HG02798 (cell line): ENCODE data around the gene VAMP4.
A peak's percentile ranks its signal among the peaks of the same experiment; 100 is the strongest.
"Not testable (repeated sequence)": the region's sequence is repeated elsewhere in the genome, so short reads cannot be mapped to it uniquely, and the experiment has no call there.

Experiments used
- ATAC-seq: cut with Tn5 transposase; IDR thresholded peaks from one replicate; pipeline ENCODE4 v1.9.1; 2021; ENCODE audit warnings: mild to moderate bottlenecking; ENCODE audit not compliant: unreplicated experiment, poor library complexity

VAMP4 gene

DNA sequence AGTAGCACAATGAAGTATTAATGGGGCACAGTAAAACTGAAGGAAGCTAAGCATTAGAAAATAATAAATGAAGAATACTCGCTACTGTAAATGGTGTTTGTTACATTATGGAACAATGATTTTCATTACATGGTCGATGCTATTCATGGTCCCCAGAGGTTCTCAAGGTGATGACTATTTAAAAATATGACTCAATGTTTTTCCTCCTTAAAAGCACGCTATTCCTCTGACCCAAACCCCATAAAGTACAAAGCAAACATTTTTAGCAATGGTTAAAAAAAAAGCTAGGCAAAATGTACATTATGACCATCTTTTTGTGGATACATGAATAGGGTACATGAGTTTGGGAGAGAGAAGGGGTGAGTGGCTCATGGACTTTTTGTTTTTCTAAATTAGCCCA lies 34.3 kb downstream of the VAMP4 start:
- ATAC-seq, result no peak

GRCh38 chr1:171702598-171702997 lies 39.3 kb downstream of the VAMP4 start:
- ATAC-seq, result no peak

DNA sequence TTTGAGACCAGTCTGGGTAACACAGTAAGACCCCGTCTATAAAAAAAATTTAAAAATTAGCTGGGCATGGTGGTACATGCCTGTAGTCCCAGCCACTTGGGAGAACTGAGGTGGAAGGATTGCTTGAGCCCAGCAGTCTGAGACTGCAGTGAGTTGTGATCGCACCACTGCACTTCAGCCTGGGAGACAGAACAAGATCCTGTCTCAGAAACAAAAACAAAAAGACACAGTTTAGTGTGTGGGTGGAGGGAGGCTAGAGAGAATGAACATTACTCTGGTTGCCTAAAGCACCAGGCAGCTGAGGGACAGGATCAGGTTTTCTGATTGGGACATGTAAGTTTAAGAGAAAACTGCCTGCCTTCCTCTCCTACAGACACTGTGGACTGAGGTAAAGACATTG lies 42.3 kb downstream of the VAMP4 start:
- ATAC-seq, result no peak

DNA sequence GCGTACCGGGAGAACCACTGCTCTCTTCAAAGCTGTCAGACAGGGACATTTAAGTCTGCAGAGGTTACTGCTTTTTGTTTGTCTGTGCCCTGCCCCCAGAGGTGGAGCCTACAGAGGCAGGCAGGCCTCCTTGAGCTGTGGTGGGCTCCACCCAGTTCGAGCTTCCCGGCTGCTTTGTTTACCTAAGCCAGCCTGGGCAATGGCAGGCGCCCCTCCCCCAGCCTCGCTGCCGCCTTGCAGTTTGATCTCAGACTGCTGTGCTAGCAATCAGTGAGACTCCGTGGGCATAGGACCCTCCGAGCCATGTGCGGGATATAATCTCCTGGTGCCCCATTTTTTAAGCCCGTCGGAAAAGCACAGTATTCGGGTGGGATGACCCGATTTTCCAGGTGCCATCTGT lies 46.1 kb downstream of the VAMP4 start:
- ATAC-seq, result not testable (repeated sequence)

GRCh38 chr1:171693541-171693940 lies 48.3 kb downstream of the VAMP4 start:
- ATAC-seq, result not testable (repeated sequence)

- ATAC-seq, result no peak
Measured at GRCh38 chr1:171683870-171684269, 58.0 kb downstream of the VAMP4 start.

DNA sequence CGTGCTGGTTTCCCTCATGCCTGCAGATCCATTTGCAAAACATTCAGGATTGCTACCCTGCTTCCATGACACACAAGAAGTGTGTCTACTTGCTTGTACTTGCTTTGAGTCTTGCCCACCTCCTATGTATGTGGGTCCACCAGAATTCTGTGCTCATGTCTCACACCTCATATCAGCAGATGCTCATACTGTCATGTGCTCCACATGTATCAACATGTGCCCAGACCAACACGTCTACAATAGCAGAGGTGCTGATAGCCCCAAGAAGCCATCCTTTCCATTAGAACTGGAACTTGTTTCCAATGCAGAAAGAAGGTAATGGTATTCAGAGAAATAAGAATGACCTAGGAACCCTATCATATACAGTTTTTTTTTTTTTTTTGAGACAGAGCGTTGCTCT lies 61.5 kb downstream of the VAMP4 start:
- ATAC-seq, result no peak

DNA sequence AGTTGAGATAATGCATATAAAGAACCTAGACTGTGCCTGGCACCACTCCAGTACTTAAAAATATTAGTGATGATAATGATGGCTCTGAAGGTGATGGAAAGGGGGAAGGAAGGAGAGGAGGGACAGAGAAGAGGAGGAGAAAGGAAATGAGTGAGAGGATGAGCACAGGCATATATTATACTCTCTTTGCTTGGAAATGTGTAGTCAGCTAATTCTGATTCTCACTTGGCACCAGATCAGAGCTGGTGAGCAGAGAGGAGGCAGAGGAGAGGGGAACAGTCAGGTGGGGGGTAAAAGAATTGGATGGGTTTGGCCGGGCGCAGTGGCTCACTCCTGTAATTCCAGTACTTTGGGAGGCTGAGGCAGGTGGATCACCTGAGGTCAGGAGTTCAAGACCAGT lies 65.0 kb downstream of the VAMP4 start:
- ATAC-seq, result no peak

DNA sequence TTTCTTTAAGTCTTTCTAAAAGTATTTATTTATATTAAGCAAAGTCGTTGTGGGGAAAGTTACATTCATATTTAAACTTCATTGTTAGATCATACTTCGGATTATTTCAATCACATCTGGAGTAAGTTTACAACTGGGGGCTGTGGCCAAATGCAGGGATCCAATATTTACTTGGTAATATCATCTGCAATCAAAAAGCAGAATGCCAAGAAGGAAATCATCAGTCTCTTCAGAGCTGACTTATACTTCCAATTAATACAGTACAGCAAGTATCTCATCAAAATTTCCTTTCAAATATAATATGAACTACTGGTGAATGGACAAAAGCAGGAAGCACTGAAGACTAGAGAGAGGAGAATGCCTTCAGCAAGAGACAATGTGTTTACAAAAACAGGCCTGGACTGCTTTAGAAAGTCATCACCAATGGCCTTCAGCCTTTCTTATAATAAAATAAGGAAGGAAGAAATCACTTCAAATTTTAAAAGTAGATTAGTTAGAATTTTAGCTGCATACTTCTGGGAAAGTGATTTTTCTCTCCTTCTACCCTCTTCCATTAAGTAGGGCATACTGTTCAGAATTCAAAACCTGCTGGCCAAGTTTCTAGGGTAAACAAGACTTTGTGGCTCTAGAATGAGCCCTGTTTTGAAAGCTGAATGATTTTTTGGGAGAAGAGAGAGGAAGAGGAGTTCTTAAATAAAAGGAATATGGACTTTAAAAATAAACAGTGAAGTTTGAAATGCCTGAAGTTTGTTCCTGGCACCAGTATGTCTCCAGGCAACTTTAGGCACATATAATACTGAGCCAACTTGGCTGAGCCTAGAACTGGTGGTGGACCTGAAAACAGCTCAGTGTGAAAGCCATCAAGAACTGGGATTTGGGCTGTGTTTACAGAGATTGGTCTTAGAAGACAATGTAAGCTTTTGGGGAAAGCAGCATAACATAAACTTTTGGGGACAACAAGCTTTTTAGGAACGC lies 67.1 kb downstream of the VAMP4 start:
- no peak for ATAC-seq

GRCh38 chr1:171670739-171671138 lies 71.1 kb downstream of the VAMP4 start:
- no peak for ATAC-seq

- no peak for ATAC-seq
Measured at GRCh38 chr1:171668372-171668771, 73.5 kb downstream of the VAMP4 start.

DNA sequence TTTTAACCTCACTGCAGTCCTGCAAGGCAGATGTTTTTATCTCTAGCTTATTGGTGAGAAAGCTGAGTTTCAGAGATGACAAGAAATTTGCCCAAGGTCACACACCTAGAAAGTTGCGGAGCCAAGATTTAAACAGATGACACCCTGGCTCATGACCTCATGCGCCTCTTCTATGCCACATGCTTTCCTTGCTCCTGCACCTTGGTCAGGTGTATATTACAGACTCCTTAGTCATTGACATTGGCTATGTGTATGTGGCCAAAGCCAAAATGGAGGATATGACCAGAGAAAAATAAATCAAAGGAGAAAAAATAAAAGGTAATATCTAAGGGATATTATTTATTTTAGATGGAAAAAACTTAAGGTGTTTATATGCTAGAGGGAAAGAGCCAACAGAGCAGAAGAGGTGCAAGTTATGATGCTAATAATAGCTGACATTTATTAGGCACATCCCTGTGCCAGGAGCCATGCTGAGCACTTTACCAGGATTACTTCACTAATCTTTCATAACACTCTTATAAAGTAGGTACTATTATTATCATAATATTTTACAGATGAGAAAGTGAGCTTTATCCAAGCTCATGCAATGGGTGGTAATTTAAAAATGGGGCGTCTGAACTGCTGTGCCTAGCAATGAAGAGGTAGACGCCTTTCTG lies 75.6 kb downstream of the VAMP4 start:
- no peak for ATAC-seq

GRCh38 chr1:171664976-171665375 lies 76.9 kb downstream of the VAMP4 start:
- ATAC-seq, result no peak

DNA sequence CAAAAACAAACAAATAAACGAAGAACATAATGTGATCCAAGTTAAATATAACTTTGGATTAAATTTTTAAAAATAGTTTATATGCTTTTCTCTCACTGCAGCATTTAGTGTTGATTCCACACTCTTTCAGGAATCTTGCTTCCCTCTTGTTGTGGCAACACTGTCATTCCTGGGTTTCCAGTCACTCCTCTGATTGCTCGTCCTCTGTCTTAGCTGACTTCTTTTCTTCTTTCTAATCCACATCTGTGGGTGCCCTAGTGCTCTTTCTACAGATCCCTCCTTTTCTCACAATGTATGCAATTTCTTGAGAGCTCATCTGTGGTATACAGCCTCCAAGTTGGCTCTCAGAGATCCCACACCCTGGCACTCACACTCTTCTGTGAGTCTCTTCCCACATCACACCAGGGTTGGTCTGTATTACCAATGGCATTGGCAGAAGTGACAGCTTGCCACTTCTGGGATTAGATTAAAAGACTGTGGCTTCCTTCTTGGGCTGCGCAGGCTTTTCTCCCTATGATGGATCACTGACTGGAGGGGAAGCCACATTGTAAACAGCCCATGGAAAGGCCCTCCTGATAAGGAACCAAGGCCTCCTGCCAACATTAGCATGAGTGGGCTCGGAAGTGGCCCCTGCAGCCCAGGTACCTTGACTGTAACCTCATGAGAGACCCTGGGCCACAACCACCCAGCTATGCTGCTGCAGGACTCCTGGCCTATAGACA lies 77.8 kb downstream of the VAMP4 start:
- no peak for ATAC-seq

- ATAC-seq, result no peak
Measured at GRCh38 chr1:171663036-171663853, 78.6 kb downstream of the VAMP4 start.

- no peak for ATAC-seq
Measured at GRCh38 chr1:171661076-171661650, 80.7 kb downstream of the VAMP4 start.

DNA sequence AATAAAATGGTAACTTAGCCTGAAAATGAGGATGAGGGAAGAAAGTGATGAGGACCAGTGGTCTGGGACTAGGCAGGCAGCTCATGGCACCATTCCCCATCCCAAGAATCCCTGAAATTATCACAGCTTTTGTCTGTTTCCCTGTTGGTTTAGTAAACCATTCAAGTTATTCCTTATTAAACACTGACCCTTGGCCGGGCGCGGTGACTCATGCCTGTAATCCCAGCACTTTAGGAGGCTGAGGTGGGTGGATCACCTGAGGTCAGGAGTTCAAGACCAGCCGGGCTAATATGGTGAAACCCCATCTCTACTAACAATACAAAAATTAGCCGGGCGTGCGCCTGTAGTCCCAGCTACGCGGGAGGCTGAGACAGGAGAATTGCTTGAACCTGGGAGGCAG lies 85.7 kb downstream of the VAMP4 start:
- ATAC-seq, result not testable (repeated sequence)

- peak; percentile 6 for ATAC-seq
Measured at GRCh38 chr1:171655746-171656116, 86.1 kb downstream of the VAMP4 start.

GRCh38 chr1:171654942-171655745 lies 86.7 kb downstream of the VAMP4 start:
- ATAC-seq, result peak; percentile 88
